Stomach (tissue), 9 donors: ENCODE data around the gene SKOR1. TPM values are rescaled to one million over a fixed set of nuclear protein-coding genes. Genes with fewer than 3 reads are reported as not detected.

Experiments
- DNase-seq, 2 donors: peaks; one replicate each; pipeline versions ENCODE4 v3.0.0 to v3.0.0-alpha.2; 2013 to 2019
- H3K27ac ChIP-seq, 5 donors: fragments of 200-600 bp in 4 of 5; sonication (generic) in 4 of 5; one replicate each; pipeline ENCODE4 v1.5.1; 2013 to 2019; ENCODE audit warnings: mild to moderate bottlenecking in 1 of 5, moderate library complexity in 1 of 5
- H3K27me3 ChIP-seq, 3 donors: fragments of 200-600 bp; sonication (generic); one replicate each; pipeline ENCODE4 v1.5.1; 2017 to 2019; ENCODE audit warnings: mixed run types in 1 of 3
- H3K36me3 ChIP-seq, 4 donors: fragments of 200-600 bp; sonication (generic); 1 replicate in 3 of 4; 2 replicates in 1 of 4; pipeline ENCODE4 v1.5.1; 2016 to 2019
- H3K4me1 ChIP-seq, 4 donors: fragments of 200-600 bp; sonication (generic); one replicate each; pipeline ENCODE4 v1.5.1; 2016 to 2019
- H3K4me3 ChIP-seq, 4 donors: fragments of 200-600 bp; sonication (generic) in 3 of 4; one replicate each; pipeline ENCODE4 v1.5.1; 2016 to 2019; ENCODE audit warnings: mild to moderate bottlenecking in 1 of 4
- H3K9me3 ChIP-seq, 4 donors: fragments of 200-600 bp; sonication (generic); one replicate each; pipeline ENCODE4 v1.5.1; 2016 to 2019
- CTCF ChIP-seq, 7 experiments: fragments of 450-650 bp in 4 of 7; fragments of 200-600 bp in 3 of 7; sonication (generic) in 3 of 7; IDR thresholded peaks; one replicate each; pipeline ENCODE4 v1.5.1; 2016 to 2019; ENCODE audit warnings: antibody characterized with exemption in 7 of 7, control low read depth in 2 of 7, mild to moderate bottlenecking in 1 of 7
- EP300 ChIP-seq: sonication (generic); formaldehyde crosslinking; IDR thresholded peaks from one replicate; pipeline ENCODE4 v1.6.1; 2017; ENCODE audit warnings: antibody characterized with exemption
- POLR2A ChIP-seq, 4 donors: fragments of 450-650 bp; IDR thresholded peaks; one replicate each; pipeline ENCODE4 v1.6.1; 2016; ENCODE audit warnings: antibody characterized with exemption in 4 of 4, control low read depth in 2 of 4, mild to moderate bottlenecking in 1 of 4, moderate library complexity in 1 of 4
- POLR2AphosphoS5 ChIP-seq, 3 donors: sonication (generic); formaldehyde crosslinking; IDR thresholded peaks; one replicate each; pipeline ENCODE4 v1.6.1; 2016; ENCODE audit warnings: antibody characterized with exemption in 3 of 3
- WGBS, 5 donors: extraction: QIAGEN DNeasy Blood & Tissue Kit in 3 of 5; methylation state at CpG; one replicate each; pipeline versions ENCODE4 v1.1.5 to v1.1.7; 2013 to 2018; 5-methylcytosine and 5-hydroxymethylcytosine counted together
- intact Hi-C: fragments of 100-400 bp; cut with DNase I; formaldehyde crosslinking; loops from one replicate; pipeline ENCODE4 v1.15.1; 2023; ENCODE audit warnings: low total_unique reads
- polyA plus RNA-seq, 3 donors: library from polyadenylated mRNA; stranded (reverse); fragments of 200-250 nt; gene quantifications; one replicate each; pipeline ENCODE4 v1.2.3, GENCODE V29; 2013
- total RNA-seq, 5 donors: library from RNA; depleted of rRNA; stranded (reverse); fragments of >200 nt; gene quantifications; one replicate each; pipeline versions ENCODE4 v1.1.0 to v1.2.3, GENCODE V29; 2014 to 2016
- donor health status: healthy with polysubstance abuse.
- donor health status: Bipolar disorder and iron deficiency.
- donor health status: healthy.

The SKOR1 gene
- total and polyA plus RNA-seq, 8 donors: 0.14 to 5.8 (median 0.69) TPM; not detected in 2

GRCh38 chr15:67812241-67812644 is 13.1 kb upstream of the SKOR1 start:
- WGBS, 5 donors: 62 to 73% (median 65%) methylated on average over 9 to 11 of the region's 11 CpGs
- no peak overlapping the region for H3K4me3 ChIP-seq
- TF ChIP-seq EP300 (no peak), CTCF (IDR thresholded peaks at IDR 0.05) (no peak), POLR2A (IDR thresholded peaks at IDR 0.05) (no peak), POLR2AphosphoS5 (IDR thresholded peaks at IDR 0.05) (no peak)
- no peak for DNase-seq
- H3K9me3 ChIP-seq: peaks cover 0 to 15% (median 13%) of the 10 kb centered on the region in 4 donors
- intact Hi-C loops: no loop called here
- H3K4me1 ChIP-seq: no peaks in the 10 kb centered on the region
- H3K27ac ChIP-seq: no peak overlapping the region
- H3K27me3 ChIP-seq: peaks cover 0 to 37% (median 0%) of the 10 kb centered on the region in 3 donors
- peaks cover 3 to 38% (median 14%) of the 10 kb centered on the region in 4 donors for H3K36me3 ChIP-seq

GRCh38 chr15:67813104-67813634 is 12.1 kb upstream of the SKOR1 start:
- peaks cover 0 to 15% (median 13%) of the 10 kb centered on the region in 4 donors for H3K9me3 ChIP-seq
- 57 to 82% (median 71%) methylated on average over 3 of the region's 3 CpGs for WGBS, 5 donors
- intact Hi-C loops: no loop called here
- H3K27me3 ChIP-seq: peaks cover 0 to 46% (median 4%) of the 10 kb centered on the region in 3 donors
- no peak for TF ChIP-seq CTCF (IDR thresholded peaks at IDR 0.05)
- TF ChIP-seq POLR2AphosphoS5 (IDR thresholded peaks at IDR 0.05): no peak
- TF ChIP-seq EP300: no peak
- TF ChIP-seq POLR2A (IDR thresholded peaks at IDR 0.05): no peak
- DNase-seq: no peak
- no peaks in the 10 kb centered on the region for H3K4me1 ChIP-seq
- H3K36me3 ChIP-seq: peaks cover under 1 to 30% (median 4%) of the 10 kb centered on the region in 4 donors
- H3K27ac ChIP-seq: no peak overlapping the region
- no peak overlapping the region for H3K4me3 ChIP-seq

- WGBS, 5 donors: 73 to 93% (median 88%) methylated on average over 4 to 5 of the region's 5 CpGs
- intact Hi-C loops: no loop called here
- TF ChIP-seq CTCF (IDR thresholded peaks at IDR 0.05): no peak
- TF ChIP-seq POLR2AphosphoS5 (IDR thresholded peaks at IDR 0.05): no peak
- TF ChIP-seq EP300: no peak
- TF ChIP-seq POLR2A (IDR thresholded peaks at IDR 0.05): no peak
- Histone ChIP-seq H3K4me3 (no peak overlapping the region), H3K36me3 (peaks cover 0 to 12% (median 0%) of the 10 kb centered on the region in 4 donors), H3K27ac (no peak overlapping the region), H3K4me1 (peaks cover 0 to 8% (median 4%) of the 10 kb centered on the region in 4 donors), H3K9me3 (peaks cover 0 to 15% (median 13%) of the 10 kb centered on the region in 4 donors), H3K27me3 (peaks cover 6 to 65% (median 19%) of the 10 kb centered on the region in 3 donors)
- DNase-seq: no peak
Observed at GRCh38 chr15:67815036-67815592, 10.2 kb upstream of the SKOR1 start.

- 91 to 96% (median 94%) methylated on average over 3 of the region's 3 CpGs for WGBS, 5 donors
- peaks cover 0 to 12% (median 0%) of the 10 kb centered on the region in 4 donors for H3K36me3 ChIP-seq
- H3K4me3 ChIP-seq: no peak overlapping the region
- TF ChIP-seq POLR2A (IDR thresholded peaks at IDR 0.05) (no peak), EP300 (no peak), POLR2AphosphoS5 (IDR thresholded peaks at IDR 0.05) (no peak), CTCF (IDR thresholded peaks at IDR 0.05) (no peak)
- peaks cover 0 to 15% (median 13%) of the 10 kb centered on the region in 4 donors for H3K9me3 ChIP-seq
- no peak overlapping the region for H3K27ac ChIP-seq
- intact Hi-C loops: no loop called here
- H3K4me1 ChIP-seq: peaks cover 0 to 24% (median 16%) of the 10 kb centered on the region in 4 donors
- H3K27me3 ChIP-seq: peaks cover 22 to 68% (median 35%) of the 10 kb centered on the region in 3 donors
- DNase-seq: no peak
Observed at GRCh38 chr15:67816668-67817067, 8.6 kb upstream of the SKOR1 start.
